WERI-Rb-1 (cell line): Measurements from ENCODE around the gene DHX35.

ENCODE experiments used
- DNase-seq: peaks from one replicate; pipeline ENCODE4 v3.0.0-alpha.2; 2020
- H3K27ac ChIP-seq: fragments of 250-450 bp; sonication (Bioruptor Pico); 2 replicates; pipeline ENCODE4 v1.5.1; 2020; ENCODE audit warnings: mild to moderate bottlenecking, moderate library complexity
- H3K27me3 ChIP-seq: fragments of 250-450 bp; sonication (Bioruptor Pico); 2 replicates; pipeline ENCODE4 v1.5.1; 2021; ENCODE audit warnings: mild to moderate bottlenecking, low read depth, moderate library complexity; ENCODE audit not compliant: insufficient read depth, severe bottlenecking
- H3K36me3 ChIP-seq: fragments of 250-450 bp; sonication (Bioruptor Pico); 2 replicates; pipeline ENCODE4 v1.5.1; 2020; ENCODE audit warnings: mild to moderate bottlenecking, moderate library complexity
- H3K4me3 ChIP-seq: 2 replicates; pipeline ENCODE4 v1.5.1; 2011; ENCODE audit warnings: low read depth, mild to moderate bottlenecking, control low read depth, low read length
- H3K9me3 ChIP-seq: fragments of 250-450 bp; sonication (Bioruptor Pico); 2 replicates; pipeline ENCODE4 v1.5.1; 2021; ENCODE audit warnings: mild to moderate bottlenecking, moderate library complexity; ENCODE audit not compliant: severe bottlenecking
- CTCF ChIP-seq: IDR thresholded peaks from 2 replicates; pipeline ENCODE4 v1.5.1; 2011; ENCODE audit warnings: low read depth, mild to moderate bottlenecking, control low read depth, inconsistent platforms, low read length

Gene DHX35

GRCh38 chr20:39004508-39004907 is 42.4 kb downstream of the DHX35 start:
- Histone ChIP-seq H3K27me3 (no peaks in the 10 kb centered on the region), H3K27ac (no peak overlapping the region), H3K36me3 (peaks cover 39% of the 10 kb centered on the region), H3K4me3 (no peak overlapping the region), H3K9me3 (no peaks in the 10 kb centered on the region)
- no peak for DNase-seq
- TF ChIP-seq CTCF: no peak

GRCh38 chr20:39009348-39009747 is 47.2 kb downstream of the DHX35 start:
- no peak overlapping the region for H3K4me3 ChIP-seq
- no peaks in the 10 kb centered on the region for H3K9me3 ChIP-seq
- H3K27ac ChIP-seq: no peak overlapping the region
- no peaks in the 10 kb centered on the region for H3K27me3 ChIP-seq
- H3K36me3 ChIP-seq: peaks cover 27% of the 10 kb centered on the region
- no peak for TF ChIP-seq CTCF
- no peak for DNase-seq

GRCh38 chr20:39010496-39010895 is 48.4 kb downstream of the DHX35 start:
- Histone ChIP-seq H3K27ac (no peak overlapping the region), H3K4me3 (no peak overlapping the region), H3K27me3 (no peaks in the 10 kb centered on the region), H3K9me3 (no peaks in the 10 kb centered on the region), H3K36me3 (peaks cover 23% of the 10 kb centered on the region)
- no peak for TF ChIP-seq CTCF
- DNase-seq: no peak

GRCh38 chr20:39013662-39014109 is 51.5 kb downstream of the DHX35 start:
- no peak for TF ChIP-seq CTCF
- Histone ChIP-seq H3K36me3 (peaks cover 21% of the 10 kb centered on the region), H3K4me3 (no peak overlapping the region), H3K27ac (no peak overlapping the region), H3K27me3 (no peaks in the 10 kb centered on the region), H3K9me3 (peaks cover 2% of the 10 kb centered on the region)
- no peak for DNase-seq

- Histone ChIP-seq H3K4me3 (no peak overlapping the region), H3K27ac (no peak overlapping the region), H3K27me3 (no peaks in the 10 kb centered on the region), H3K36me3 (peaks cover 19% of the 10 kb centered on the region), H3K9me3 (peaks cover 2% of the 10 kb centered on the region)
- no peak for DNase-seq
- TF ChIP-seq CTCF: no peak
Observed at GRCh38 chr20:39016041-39016440, 53.9 kb downstream of the DHX35 start.

- Histone ChIP-seq H3K9me3 (peaks cover 2% of the 10 kb centered on the region), H3K27me3 (no peaks in the 10 kb centered on the region), H3K27ac (no peak overlapping the region), H3K4me3 (no peak overlapping the region), H3K36me3 (peaks cover 19% of the 10 kb centered on the region)
- TF ChIP-seq CTCF: no peak
- DNase-seq: no peak
Observed at GRCh38 chr20:39016506-39016905, 54.4 kb downstream of the DHX35 start.
